ENCODE data around the gene CCDC92B. TPM values are rescaled to one million over a fixed set of nuclear protein-coding genes. Genes with fewer than 3 reads are reported as not detected.

CCDC92B gene
- polyA plus RNA-seq, 1 of the 3 experiments (the other 2 are of a cell fraction): 0.07 TPM

GRCh38 chr17:2776589-2777241 lies 27.3 kb upstream of the CCDC92B start:
- H3K9me3 ChIP-seq: no peaks in the 10 kb centered on the region
- H3K79me2 ChIP-seq (ENCODE audit: insufficient read depth): no peaks in the 10 kb centered on the region
- H4K20me1 ChIP-seq (ENCODE audit: insufficient read depth): no peaks in the 10 kb centered on the region
- peak; percentile 89 for DNase-seq
- no peak for TF ChIP-seq TEAD4 (IDR thresholded peaks at IDR 0.05; ENCODE audit: borderline replicate concordance, insufficient read depth)
- peak; percentile 50; the same call in 1 of the 2 replicates for TF ChIP-seq NRF1 (IDR thresholded peaks at IDR 0.05; ENCODE audit: low read depth, low read length)
- TF ChIP-seq MXI1 (IDR thresholded peaks at IDR 0.05; ENCODE audit: low read depth, low read length): 0 out of 2 replicates have a peak, but pooled peaks have one; percentile 14
- no peak for TF ChIP-seq MAX (IDR thresholded peaks at IDR 0.05; ENCODE audit: low read depth)
- TF ChIP-seq GATA2 (CRISPR knock-in tag; IDR thresholded peaks at IDR 0.05): 0 out of 2 replicates have a peak, but pooled peaks have one; percentile 20
- TF ChIP-seq NFIC (IDR thresholded peaks at IDR 0.05; ENCODE audit: borderline replicate concordance): no peak
- peak overlapping the region in 1 of 2 experiments; percentile 44; a peak in 2 of 4 replicates for H3K4me3 ChIP-seq (ENCODE audit: low read depth in 2 of 2, low read length in 1 of 2)
- peaks cover 0 to 9% of the 10 kb centered on the region in 2 experiments; a peak in 1 of 4 replicates for H3K4me1 ChIP-seq (ENCODE audit: control insufficient read depth in 1 of 2, insufficient read depth in 2 of 2, low read depth in 1 of 2, low read length in 1 of 2)
- H3K9me2 ChIP-seq: no peaks in the 10 kb centered on the region
- H3K4me2 ChIP-seq: peak overlapping the region; percentile 67
- H2AFZ ChIP-seq (ENCODE audit: low read depth): no peak overlapping the region
- CTCF ChIA-PET: interaction anchor here (1.0 to 3.3 kb wide), 3 partner anchors 11 to 25 kb away, joined by 4 to 35 read pairs (median 5); no protein-coding TSS in a partner anchor
- no peak overlapping the region; a peak in 1 of 4 replicates for H3K27ac ChIP-seq (ENCODE audit: low read depth in 2 of 2, low read length in 1 of 2)
- H3K9ac ChIP-seq: no peak overlapping the region
- no peaks in the 10 kb centered on the region for H3K36me3 ChIP-seq (replicated peaks in 1 of 2; ENCODE audit: control insufficient read depth in 1 of 2, insufficient read depth in 2 of 2, low read length in 1 of 2)
- POLR2A ChIA-PET: interaction anchor here (1.4 kb wide), 1 partner anchor 10 kb away, joined by 5 read pairs; no protein-coding TSS in a partner anchor
- WGBS (ENCODE audit: low lambda C conversion rate): 4% methylated on average over 45 of the region's 80 CpGs
- no peaks in the 10 kb centered on the region for H3F3A ChIP-seq (replicated peaks; ENCODE audit: insufficient read depth)
- peaks cover 13% of the 10 kb centered on the region; the same call in 1 of the 2 replicates for H3K27me3 ChIP-seq (ENCODE audit: insufficient read depth)

- DNase-seq: no peak
- Histone ChIP-seq H3K79me2 (ENCODE audit: insufficient read depth) (no peaks in the 10 kb centered on the region), H3K4me1 (ENCODE audit: control insufficient read depth in 1 of 2, insufficient read depth in 2 of 2, low read depth in 1 of 2, low read length in 1 of 2) (peaks cover 0 to 9% of the 10 kb centered on the region in 2 experiments; a peak in 1 of 4 replicates), H3K9me2 (no peaks in the 10 kb centered on the region), H2AFZ (ENCODE audit: low read depth) (no peak overlapping the region), H3F3A (replicated peaks; ENCODE audit: insufficient read depth) (no peaks in the 10 kb centered on the region), H3K9me3 (no peaks in the 10 kb centered on the region), H3K9ac (no peak overlapping the region), H3K27me3 (ENCODE audit: insufficient read depth) (peaks cover 13% of the 10 kb centered on the region; the same call in 1 of the 2 replicates), H3K4me2 (no peak overlapping the region), H3K36me3 (replicated peaks in 1 of 2; ENCODE audit: control insufficient read depth in 1 of 2, insufficient read depth in 2 of 2, low read length in 1 of 2) (no peaks in the 10 kb centered on the region), H4K20me1 (ENCODE audit: insufficient read depth) (no peaks in the 10 kb centered on the region), H3K27ac (ENCODE audit: low read depth in 2 of 2, low read length in 1 of 2) (no peak overlapping the region), H3K4me3 (ENCODE audit: low read depth in 2 of 2, low read length in 1 of 2) (no peak overlapping the region)
- 81% methylated on average over 6 of the region's 6 CpGs for WGBS (ENCODE audit: low lambda C conversion rate)
- POLR2A ChIA-PET: interaction anchor here (1.4 kb wide), 1 partner anchor 11 kb away, joined by 5 read pairs; no protein-coding TSS in a partner anchor
- CTCF ChIA-PET: interaction anchor here (0.9 to 3.3 kb wide), 2 partner anchors 12 to 19 kb away, joined by 3 to 35 read pairs; no protein-coding TSS in a partner anchor
- TF ChIP-seq EP300 (IDR thresholded peaks at IDR 0.05; ENCODE audit: borderline replicate concordance in 1 of 2, low read depth in 1 of 2, low read length in 1 of 2) (no peak), FOXJ3 (CRISPR knock-in tag; IDR thresholded peaks at IDR 0.05) (no peak), POLR2AphosphoS5 (IDR thresholded peaks at IDR 0.05; ENCODE audit: low read depth, low read length) (no peak), RXRA (IDR thresholded peaks at IDR 0.05; ENCODE audit: borderline replicate concordance, low read depth) (no peak), GABPA (IDR thresholded peaks at IDR 0.05; ENCODE audit: low read depth) (no peak), MXI1 (IDR thresholded peaks at IDR 0.05; ENCODE audit: low read depth, low read length) (no peak), RFX5 (IDR thresholded peaks at IDR 0.05; ENCODE audit: low read length) (no peak), CTCF (IDR thresholded peaks at IDR 0.05) (no peak), FOSL2 (IDR thresholded peaks at IDR 0.05; ENCODE audit: borderline replicate concordance, low read depth) (no peak), USF2 (IDR thresholded peaks at IDR 0.05; ENCODE audit: borderline replicate concordance, low read depth, low read length) (no peak)
- TF ChIP-seq, protein P1, sequence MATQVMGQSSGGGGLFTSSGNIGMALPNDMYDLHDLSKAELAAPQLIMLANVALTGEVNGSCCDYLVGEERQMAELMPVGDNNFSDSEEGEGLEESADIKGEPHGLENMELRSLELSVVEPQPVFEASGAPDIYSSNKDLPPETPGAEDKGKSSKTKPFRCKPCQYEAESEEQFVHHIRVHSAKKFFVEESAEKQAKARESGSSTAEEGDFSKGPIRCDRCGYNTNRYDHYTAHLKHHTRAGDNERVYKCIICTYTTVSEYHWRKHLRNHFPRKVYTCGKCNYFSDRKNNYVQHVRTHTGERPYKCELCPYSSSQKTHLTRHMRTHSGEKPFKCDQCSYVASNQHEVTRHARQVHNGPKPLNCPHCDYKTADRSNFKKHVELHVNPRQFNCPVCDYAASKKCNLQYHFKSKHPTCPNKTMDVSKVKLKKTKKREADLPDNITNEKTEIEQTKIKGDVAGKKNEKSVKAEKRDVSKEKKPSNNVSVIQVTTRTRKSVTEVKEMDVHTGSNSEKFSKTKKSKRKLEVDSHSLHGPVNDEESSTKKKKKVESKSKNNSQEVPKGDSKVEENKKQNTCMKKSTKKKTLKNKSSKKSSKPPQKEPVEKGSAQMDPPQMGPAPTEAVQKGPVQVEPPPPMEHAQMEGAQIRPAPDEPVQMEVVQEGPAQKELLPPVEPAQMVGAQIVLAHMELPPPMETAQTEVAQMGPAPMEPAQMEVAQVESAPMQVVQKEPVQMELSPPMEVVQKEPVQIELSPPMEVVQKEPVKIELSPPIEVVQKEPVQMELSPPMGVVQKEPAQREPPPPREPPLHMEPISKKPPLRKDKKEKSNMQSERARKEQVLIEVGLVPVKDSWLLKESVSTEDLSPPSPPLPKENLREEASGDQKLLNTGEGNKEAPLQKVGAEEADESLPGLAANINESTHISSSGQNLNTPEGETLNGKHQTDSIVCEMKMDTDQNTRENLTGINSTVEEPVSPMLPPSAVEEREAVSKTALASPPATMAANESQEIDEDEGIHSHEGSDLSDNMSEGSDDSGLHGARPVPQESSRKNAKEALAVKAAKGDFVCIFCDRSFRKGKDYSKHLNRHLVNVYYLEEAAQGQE (IDR thresholded peaks at IDR 0.05; ENCODE audit: low read depth, low read length): no peak
- TF ChIP-seq, protein P2, sequence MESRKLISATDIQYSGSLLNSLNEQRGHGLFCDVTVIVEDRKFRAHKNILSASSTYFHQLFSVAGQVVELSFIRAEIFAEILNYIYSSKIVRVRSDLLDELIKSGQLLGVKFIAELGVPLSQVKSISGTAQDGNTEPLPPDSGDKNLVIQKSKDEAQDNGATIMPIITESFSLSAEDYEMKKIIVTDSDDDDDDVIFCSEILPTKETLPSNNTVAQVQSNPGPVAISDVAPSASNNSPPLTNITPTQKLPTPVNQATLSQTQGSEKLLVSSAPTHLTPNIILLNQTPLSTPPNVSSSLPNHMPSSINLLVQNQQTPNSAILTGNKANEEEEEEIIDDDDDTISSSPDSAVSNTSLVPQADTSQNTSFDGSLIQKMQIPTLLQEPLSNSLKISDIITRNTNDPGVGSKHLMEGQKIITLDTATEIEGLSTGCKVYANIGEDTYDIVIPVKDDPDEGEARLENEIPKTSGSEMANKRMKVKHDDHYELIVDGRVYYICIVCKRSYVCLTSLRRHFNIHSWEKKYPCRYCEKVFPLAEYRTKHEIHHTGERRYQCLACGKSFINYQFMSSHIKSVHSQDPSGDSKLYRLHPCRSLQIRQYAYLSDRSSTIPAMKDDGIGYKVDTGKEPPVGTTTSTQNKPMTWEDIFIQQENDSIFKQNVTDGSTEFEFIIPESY (IDR thresholded peaks at IDR 0.05; ENCODE audit: borderline replicate concordance, low read depth): no peak
Observed at GRCh38 chr17:2775206-2775605, 25.8 kb upstream of the CCDC92B start.

Data from SK-N-SH (cell line).